B cell (primary cell): Measurements from ENCODE around the gene SETD6. TPM values are rescaled to one million over a fixed set of nuclear protein-coding genes. Genes with fewer than 3 reads are reported as not detected.

ENCODE experiments used
- ATAC-seq: fragments of 200-7000 bp; cut with Tn5 transposase; one replicate; pipeline ENCODE4 v1.10.0; 2021; ENCODE audit warnings: low read depth, mild to moderate bottlenecking, moderate number of reproducible peaks, moderate library complexity
- CTCF ChIA-PET: fragments of 350-600 bp; sonication (Branson Sonifier 250); formaldehyde crosslinking; loops from one replicate; lab custom pipeline; 2021; ENCODE audit warnings: antibody characterized with exemption, inconsistent platforms; lab: Charles Lee
- POLR2A ChIA-PET: fragments of 350-600 bp; sonication (Branson Sonifier 250); formaldehyde crosslinking; loops from one replicate; lab custom pipeline; 2021; ENCODE audit warnings: antibody characterized with exemption; lab: Charles Lee
- DNase-seq: peaks from one replicate; pipeline ENCODE4 v3.0.0; 2013
- H2AFZ ChIP-seq: 2 replicates; pipeline ENCODE4 v1.6.1; 2012; ENCODE audit warnings: mild to moderate bottlenecking, low read depth, low read length; ENCODE audit not compliant: insufficient read depth, poor library complexity, severe bottlenecking
- H3K27ac ChIP-seq, 2 donors: 1 replicate in 1 of 2; 2 replicates in 1 of 2; pipeline ENCODE4 v1.5.1; 2012 to 2013; ENCODE audit warnings: low read length in 2 of 2, mild to moderate bottlenecking in 2 of 2, moderate library complexity in 1 of 2
- H3K27me3 ChIP-seq, 4 experiments: fragments of 200-600 bp in 1 of 4; sonication (generic) in 1 of 4; replicated peaks in 1 of 4; 1 replicate in 2 of 4; 2 replicates in 2 of 4; pipeline versions ENCODE4 v1.6.1 to v1.7.0; 2013 to 2016; ENCODE audit warnings: low read length in 3 of 4, mild to moderate bottlenecking in 2 of 4, mixed read lengths in 1 of 4, moderate library complexity in 1 of 4; ENCODE audit not compliant: insufficient read depth in 4 of 4, control insufficient read depth in 3 of 4; ENCODE audit errors: control extremely low read depth in 1 of 4
- H3K36me3 ChIP-seq, 2 experiments: replicated peaks in 1 of 2; 1 replicate in 1 of 2; 2 replicates in 1 of 2; pipeline versions ENCODE4 v1.6.1 to v1.7.1; 2013; ENCODE audit warnings: low read length in 1 of 2; ENCODE audit not compliant: insufficient read depth in 2 of 2, control insufficient read depth in 1 of 2; ENCODE audit errors: control extremely low read depth in 1 of 2, extremely low read depth in 1 of 2
- H3K4me1 ChIP-seq, 2 donors: fragments of 200-600 bp in 1 of 2; sonication (generic) in 1 of 2; 1 replicate in 1 of 2; 2 replicates in 1 of 2; pipeline versions ENCODE4 v1.5.1 to v1.6.1; 2013 to 2017; ENCODE audit warnings: low read length in 2 of 2; ENCODE audit not compliant: control insufficient read depth in 2 of 2, insufficient read depth in 2 of 2
- H3K4me2 ChIP-seq: replicated peaks from 2 replicates; pipeline ENCODE3; 2012; ENCODE audit warnings: mild to moderate bottlenecking, low read depth, low read length; ENCODE audit not compliant: poor library complexity, severe bottlenecking
- H3K4me3 ChIP-seq, 5 experiments: fragments of 200-600 bp in 1 of 5; sonication (generic) in 1 of 5; 1 replicate in 3 of 5; 2 replicates in 2 of 5; pipeline versions ENCODE4 v1.5.1 to v1.7.0; 2011 to 2016; ENCODE audit warnings: low read length in 4 of 5, mild to moderate bottlenecking in 4 of 5, low read depth in 2 of 5, control low read depth in 1 of 5, moderate library complexity in 1 of 5; ENCODE audit not compliant: insufficient read depth in 1 of 5; ENCODE audit errors: control extremely low read depth in 1 of 5, extremely low read depth in 1 of 5
- H3K79me2 ChIP-seq: fragments of 200-600 bp; sonication (generic); one replicate; pipeline ENCODE4 v1.6.0; 2016; ENCODE audit warnings: low read length; ENCODE audit not compliant: control insufficient read depth, insufficient read depth
- H3K9ac ChIP-seq: fragments of 200-600 bp; sonication (generic); 2 replicates; pipeline ENCODE4 v1.6.1; 2017; ENCODE audit warnings: mild to moderate bottlenecking, low read length, moderate library complexity
- H3K9me3 ChIP-seq, 3 donors: one replicate each; pipeline versions ENCODE4 v1.6.1 to v1.7.1; 2013; ENCODE audit warnings: low read length in 2 of 3; ENCODE audit not compliant: control insufficient read depth in 2 of 3, insufficient read depth in 1 of 3; ENCODE audit errors: control extremely low read depth in 1 of 3
- H4K20me1 ChIP-seq: 2 replicates; pipeline ENCODE4 v1.6.0; 2012; ENCODE audit warnings: mild to moderate bottlenecking, low read length; ENCODE audit not compliant: insufficient read depth, control insufficient read depth, poor library complexity, severe bottlenecking
- H3K27ac Mint-ChIP-seq: one replicate; pipeline ENCODE4 v1.8.0; 2021; ENCODE audit warnings: mixed read lengths
- H3K27me3 Mint-ChIP-seq: one replicate; pipeline ENCODE4 v1.8.0; 2021; ENCODE audit warnings: mixed read lengths
- H3K4me1 Mint-ChIP-seq: one replicate; pipeline ENCODE4 v1.8.0; 2021; ENCODE audit warnings: mixed read lengths
- H3K4me3 Mint-ChIP-seq: one replicate; pipeline ENCODE4 v1.8.0; 2021; ENCODE audit warnings: mixed read lengths
- H3K9me3 Mint-ChIP-seq: one replicate; pipeline ENCODE4 v1.8.0; 2022; ENCODE audit warnings: mixed read lengths; ENCODE audit not compliant: insufficient read depth
- EZH2 ChIP-seq: IDR thresholded peaks from 2 replicates; pipeline ENCODE4 v1.6.1; 2012; ENCODE audit warnings: borderline replicate concordance, low read depth, mild to moderate bottlenecking, moderate library complexity, low read length; ENCODE audit not compliant: insufficient read depth, poor library complexity, severe bottlenecking
- whole genome bisulfite sequencing: methylation state at CpG from one replicate; pipeline ENCODE4 v1.1.5; 2013; ENCODE audit warnings: missing lambda C conversion rate; ENCODE audit not compliant: insufficient coverage; 5-methylcytosine and 5-hydroxymethylcytosine counted together
- intact Hi-C: fragments of 100-400 bp; cut with micrococcal nuclease; formaldehyde crosslinking; loops from one replicate; pipeline ENCODE4 v1.10.0; 2022
- polyA plus RNA-seq: library from polyadenylated mRNA; depleted of rRNA; stranded (reverse); fragments of >200 nt; gene quantifications from 2 replicates; pipeline ENCODE4 v1.2.3, GENCODE V29; 2012
- total RNA-seq, 2 donors: library from RNA; stranded (reverse); fragments of 120-200 nt in 1 of 2; gene quantifications; 1 replicate in 1 of 2; 2 replicates in 1 of 2; pipeline versions ENCODE4 v1.2.3 to v1.2.4, GENCODE V29; 2013 to 2022
- TF ChIP-seq, protein P1 (sequence below): fragments of 200-600 bp; IDR thresholded peaks from one replicate; pipeline ENCODE4 v1.8.0; 2022; ENCODE audit warnings: antibody characterized with exemption, mild to moderate bottlenecking

Gene SETD6
- total and polyA plus RNA-seq, 2 donors (not counting 1 experiment from before 2014, with no cell fraction given) = 24.2 to 37.4 TPM

DNA sequence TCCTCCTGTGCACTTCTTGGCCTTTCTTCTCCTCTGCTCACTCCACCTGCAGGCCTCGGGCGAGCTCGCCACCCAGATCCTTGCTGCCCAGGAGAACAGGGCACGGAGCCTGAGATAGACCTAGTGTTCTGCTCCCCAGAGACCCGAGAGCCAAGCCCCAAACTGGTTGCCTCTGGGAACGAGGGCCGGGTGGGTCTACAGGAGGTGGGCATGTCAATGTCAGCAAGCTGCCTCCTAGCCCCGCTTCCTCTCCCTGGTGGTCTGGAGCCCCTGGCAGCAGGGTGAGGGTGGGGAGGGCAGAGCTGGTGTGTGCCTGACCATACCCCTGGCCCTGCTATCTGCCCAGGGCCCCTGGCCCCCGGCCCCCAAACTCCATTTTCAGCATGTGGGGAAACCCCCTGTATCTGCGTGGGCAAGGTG lies 16.2 kb upstream of the SETD6 start:
- no peak overlapping the region for H3K4me3 Mint-ChIP-seq
- CTCF ChIA-PET = interaction anchor here (1.1 kb wide), 1 partner anchor 10 kb away, joined by 4 read pairs; no protein-coding TSS in a partner anchor
- peaks cover 23% of the 10 kb centered on the region for H3K27me3 Mint-ChIP-seq

More for the DNA sequence above, 16.2 kb upstream of the SETD6 start:
- Histone ChIP-seq H3K36me3 (no peaks in the 10 kb centered on the region), H3K79me2 (no peaks in the 10 kb centered on the region), H4K20me1 (no peaks in the 10 kb centered on the region), H3K27me3 (peaks cover 0 to 43% (median 17%) of the 10 kb centered on the region in 4 experiments), H3K9ac (no peak overlapping the region), H3K4me3 (no peak overlapping the region), H3K4me2 (no peak overlapping the region), H3K4me1 (peaks cover 23 to 33% of the 10 kb centered on the region in 2 donors), H3K27ac (no peak overlapping the region), H2AFZ (no peak overlapping the region), H3K9me3 (peaks cover 0 to 12% (median 0%) of the 10 kb centered on the region in 3 donors)
- DNase-seq (no peak), ATAC-seq (no peak)
- Mint-ChIP-seq H3K27ac (no peak overlapping the region), H3K4me1 (peaks cover 30% of the 10 kb centered on the region), H3K9me3 (no peaks in the 10 kb centered on the region)
- POLR2A ChIA-PET = no interaction called here
- WGBS = 86% methylated on average over 8 of the region's 10 CpGs
- intact Hi-C loops = no loop called here
- TF ChIP-seq, protein P1, sequence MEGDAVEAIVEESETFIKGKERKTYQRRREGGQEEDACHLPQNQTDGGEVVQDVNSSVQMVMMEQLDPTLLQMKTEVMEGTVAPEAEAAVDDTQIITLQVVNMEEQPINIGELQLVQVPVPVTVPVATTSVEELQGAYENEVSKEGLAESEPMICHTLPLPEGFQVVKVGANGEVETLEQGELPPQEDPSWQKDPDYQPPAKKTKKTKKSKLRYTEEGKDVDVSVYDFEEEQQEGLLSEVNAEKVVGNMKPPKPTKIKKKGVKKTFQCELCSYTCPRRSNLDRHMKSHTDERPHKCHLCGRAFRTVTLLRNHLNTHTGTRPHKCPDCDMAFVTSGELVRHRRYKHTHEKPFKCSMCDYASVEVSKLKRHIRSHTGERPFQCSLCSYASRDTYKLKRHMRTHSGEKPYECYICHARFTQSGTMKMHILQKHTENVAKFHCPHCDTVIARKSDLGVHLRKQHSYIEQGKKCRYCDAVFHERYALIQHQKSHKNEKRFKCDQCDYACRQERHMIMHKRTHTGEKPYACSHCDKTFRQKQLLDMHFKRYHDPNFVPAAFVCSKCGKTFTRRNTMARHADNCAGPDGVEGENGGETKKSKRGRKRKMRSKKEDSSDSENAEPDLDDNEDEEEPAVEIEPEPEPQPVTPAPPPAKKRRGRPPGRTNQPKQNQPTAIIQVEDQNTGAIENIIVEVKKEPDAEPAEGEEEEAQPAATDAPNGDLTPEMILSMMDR = no peak
- TF ChIP-seq EZH2 = no peak
